CD1c-positive myeloid dendritic cell (primary cell): Measurements from ENCODE around the gene SELENOO.
A peak's percentile ranks its signal among the peaks of the same experiment; 100 is the strongest.

ENCODE experiments used
- DNase-seq: peaks from one replicate; pipeline ENCODE4 v3.0.0-alpha.2; 2016; ENCODE audit errors: extremely low spot score

The SELENOO gene

DNA sequence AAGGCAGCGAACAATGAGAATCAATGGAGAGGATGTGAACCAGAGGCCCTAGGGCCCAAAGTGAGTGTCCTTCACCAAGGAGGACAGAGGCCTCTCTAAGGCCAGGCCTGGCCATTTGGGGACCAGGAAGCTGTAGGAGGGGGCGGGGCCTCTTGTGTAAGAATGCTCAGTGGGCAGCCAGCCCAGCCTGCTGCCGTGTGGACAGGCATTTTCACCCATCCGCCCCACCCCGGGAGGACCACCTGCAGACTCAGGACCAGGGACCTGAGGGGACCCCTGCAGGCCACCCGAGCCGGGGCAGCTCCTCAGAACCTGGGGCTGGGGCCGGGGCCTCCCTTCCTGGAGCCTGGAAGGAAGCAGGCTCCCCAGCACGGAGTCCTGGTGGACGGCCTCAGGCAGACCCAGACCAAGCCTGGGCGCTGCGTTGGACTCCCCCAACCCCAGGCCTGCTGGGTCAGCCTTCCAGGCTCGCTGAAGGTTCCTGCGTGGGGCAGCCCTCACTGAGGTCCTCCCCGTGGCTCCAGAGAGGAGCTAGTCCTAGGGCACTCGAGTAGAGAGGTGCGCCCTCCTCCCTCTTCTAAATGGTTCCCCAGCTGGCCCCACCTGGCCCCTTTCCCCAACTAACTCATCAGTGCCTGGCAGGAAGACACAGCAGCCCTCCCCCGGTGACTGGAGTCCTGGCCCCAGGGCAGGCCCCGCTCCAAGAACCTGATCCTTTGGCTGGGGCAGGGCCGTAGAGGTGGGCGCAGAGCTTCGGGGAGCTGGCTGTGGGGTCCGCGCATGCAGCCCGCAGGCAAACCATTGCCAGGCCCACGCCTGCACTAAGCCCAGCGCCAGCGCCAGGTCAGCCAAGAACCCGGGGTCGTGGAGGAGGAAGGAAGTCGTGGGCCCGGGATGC, 16.6 kb upstream of the SELENOO start:
- DNase-seq: peak; percentile 71

DNA sequence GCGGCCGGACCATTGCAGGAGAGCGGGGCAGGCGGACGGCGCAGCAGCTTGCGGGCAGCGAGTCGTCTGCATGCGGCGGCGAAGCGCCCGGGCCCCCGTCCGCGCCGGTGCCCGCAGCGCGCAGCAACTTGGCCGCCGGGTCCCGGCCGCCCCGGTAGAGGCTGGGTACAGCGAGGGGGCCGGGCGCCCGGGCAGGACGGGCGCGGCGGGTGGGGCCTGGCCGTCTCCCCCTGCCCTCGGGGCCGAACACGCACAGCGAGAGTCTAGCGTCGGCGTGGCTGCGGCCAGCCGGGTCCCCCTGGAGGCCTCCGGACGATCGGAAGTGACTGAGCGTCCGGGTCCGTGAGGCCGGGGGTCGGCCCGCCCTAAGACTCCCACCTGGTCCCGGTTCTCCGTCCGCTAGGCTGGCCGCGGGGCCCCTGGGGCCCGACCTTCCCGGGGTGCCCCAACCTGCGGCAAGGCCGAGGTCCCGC, 15.9 kb upstream of the SELENOO start:
- peak; percentile 15 for DNase-seq

DNA sequence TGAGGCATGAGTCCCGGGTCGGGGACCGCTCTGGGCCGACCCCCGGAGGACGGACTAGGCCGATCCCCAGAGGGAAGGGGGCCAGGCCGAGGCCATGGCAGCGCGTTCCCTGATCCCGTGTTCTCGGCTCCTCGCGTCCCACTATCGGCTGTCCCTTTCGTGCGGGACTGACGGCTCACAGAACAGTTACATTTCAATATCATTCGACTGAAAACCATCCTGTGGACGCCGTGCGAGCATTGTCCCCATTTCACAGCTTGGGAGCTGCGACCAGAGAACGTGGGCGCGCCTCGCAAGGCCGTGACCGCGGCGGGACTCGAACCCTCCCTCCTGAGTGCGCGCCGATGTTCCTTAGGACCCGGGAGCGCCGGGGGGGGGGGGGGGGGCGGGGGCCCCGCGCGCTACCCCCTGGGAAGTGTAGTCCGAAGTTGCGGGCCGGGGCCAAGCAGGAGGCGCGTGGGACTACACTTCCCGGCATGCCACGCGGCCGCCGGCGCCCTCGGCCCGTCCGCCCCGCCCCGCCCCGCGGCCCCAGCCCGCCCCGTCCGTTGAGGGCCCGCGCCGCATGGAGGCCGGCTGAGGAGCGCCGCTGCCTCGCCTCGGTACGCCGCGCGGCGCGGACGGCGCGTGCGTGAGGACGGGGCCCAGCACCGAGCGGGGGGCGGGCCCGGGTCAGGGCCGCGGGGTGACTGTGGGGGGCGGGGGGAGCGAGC, 15.3 kb upstream of the SELENOO start, which contains the start of gene TRABD:
Gene TRABD, plus strand, starts transcription at position 539 of the 713 bp plus-strand sequence. CDS start 7,148 bp downstream, outside the sequence.
- peak; percentile 94 for DNase-seq

DNA sequence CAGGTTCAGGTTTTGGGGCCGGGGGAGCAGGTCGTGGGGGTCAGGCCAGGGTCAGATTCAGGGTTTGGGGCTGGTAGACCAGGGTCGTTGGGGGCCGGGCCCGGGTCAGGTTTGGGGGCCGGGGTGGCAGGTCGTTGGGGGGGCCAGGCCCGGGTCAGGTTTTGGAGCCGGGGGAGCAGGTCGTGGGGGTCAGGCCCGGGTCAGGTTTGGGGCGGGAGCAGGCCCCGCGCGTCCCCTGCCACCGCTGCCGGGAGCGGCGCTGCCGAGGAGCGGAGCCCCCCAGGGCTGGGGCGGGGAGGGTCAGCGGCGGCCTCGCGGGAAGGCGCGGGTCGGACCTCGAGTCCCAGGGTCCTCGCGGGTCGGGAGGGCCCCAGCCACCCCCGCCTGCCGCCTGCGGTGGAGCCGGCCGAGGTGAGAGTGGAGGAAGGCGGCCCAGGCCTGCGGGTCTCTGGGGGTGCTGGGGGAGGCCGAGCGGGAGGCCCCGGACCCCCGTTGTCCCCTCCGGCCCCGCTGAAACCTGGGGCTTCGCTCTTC, 14.6 kb upstream of the SELENOO start:
- no peak for DNase-seq

DNA sequence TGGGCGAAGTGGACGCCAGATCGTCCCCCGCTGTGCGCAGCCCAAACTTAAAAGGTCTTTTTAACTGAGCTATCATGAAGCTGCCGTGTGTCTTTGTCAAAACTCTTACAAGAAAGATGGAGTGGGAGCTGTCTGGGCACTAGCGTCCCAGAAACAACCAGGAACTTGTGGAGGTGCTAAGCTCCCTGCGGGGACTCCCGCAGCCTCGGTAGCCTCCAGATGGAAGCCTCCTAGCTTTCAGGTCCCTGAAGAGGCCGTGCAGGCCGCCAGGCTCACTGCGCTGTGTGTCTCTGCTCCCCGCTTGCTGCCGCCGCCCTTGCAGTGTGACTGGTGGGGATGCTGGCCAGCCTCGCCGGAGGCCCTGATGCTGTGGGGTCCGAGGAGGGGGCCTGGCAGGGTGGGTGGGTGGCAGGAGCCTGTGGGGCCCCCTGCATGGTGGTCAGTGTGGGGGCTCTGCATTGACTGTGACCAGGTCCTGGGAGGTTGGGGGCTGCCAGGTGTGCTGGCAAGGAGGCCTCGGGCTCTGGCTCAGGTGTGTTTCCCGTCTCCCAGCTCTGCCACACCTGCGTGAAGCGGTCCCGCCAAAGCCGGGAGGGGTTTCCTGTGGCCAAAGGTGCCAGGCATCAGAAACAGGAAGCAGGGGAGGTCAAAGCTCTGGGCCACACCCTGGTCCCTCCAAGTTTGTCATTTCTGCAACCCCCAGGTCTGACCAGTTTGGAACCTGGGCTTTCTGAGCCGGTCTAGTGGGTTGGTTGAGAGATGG, 13.9 kb upstream of the SELENOO start:
- DNase-seq: peak; percentile 31

DNA sequence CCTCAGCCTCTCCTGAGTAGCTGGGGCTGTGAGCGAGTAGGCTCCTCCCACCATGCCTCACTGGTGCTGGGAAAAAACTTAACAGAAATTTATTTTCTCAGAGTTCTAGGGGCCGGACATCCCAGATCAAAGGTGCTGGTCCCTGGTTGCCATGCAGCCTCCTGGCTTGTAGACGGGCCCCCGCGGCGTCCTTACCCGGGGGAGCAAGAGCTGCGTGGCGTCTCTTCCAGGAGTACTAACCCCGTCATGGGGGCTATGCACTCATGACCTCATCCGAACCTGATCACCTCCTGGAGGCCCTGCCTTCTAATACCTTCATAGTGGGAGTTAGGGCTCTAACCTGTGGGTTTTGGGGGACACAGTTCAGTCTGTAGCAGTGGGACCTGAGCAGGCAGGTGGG, 12.5 kb upstream of the SELENOO start:
- no peak for DNase-seq

DNA sequence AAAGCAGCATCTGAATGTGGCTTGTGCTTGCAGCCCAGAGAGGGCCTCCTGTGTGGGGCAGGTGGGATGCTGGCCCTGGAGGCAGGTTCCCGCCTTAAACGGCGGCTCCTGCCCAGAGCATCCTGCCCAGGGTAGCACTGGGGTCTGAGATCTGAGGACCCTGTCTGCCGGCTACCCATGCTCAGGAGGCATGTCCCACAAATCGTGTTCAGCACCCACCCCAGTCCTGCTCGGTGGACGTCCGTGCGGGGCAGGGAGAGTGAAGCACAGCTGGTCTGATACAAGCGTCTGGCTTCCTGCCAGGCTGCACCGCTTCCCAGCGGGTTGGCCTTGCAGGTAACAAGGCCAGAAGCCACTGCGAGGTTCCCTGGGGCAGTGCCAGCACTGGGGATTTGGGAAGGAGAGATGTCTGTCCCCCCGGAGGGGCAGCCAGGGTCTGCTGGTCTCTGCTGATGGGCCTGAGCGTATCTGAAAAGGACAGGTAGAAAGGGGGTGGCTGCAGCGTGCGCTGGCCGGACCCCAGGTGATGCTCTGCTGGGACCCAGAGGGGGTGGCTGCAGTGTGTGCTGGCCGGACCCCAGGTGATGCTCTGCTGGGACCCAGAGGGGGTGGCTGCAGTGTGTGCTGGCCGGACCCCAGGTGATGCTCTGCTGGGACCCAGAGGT, 11.5 kb upstream of the SELENOO start:
- no peak for DNase-seq

DNA sequence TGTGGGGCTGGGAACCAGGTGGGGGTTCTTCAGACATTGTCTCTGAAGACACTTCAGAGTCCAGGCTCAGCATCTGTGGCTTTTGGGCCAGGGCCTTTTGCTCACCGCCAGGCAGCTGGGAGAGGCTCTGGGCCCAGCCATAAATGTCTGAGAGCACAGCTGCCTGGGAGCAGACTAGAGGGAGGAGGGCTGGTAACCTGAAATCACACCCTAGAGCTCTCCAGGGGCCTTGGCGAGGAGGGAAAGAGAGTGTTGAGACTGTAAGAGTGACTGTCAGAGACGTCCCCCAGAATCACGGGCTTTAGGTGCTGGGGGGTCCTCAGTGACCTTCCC, 11.0 kb upstream of the SELENOO start:
- no peak for DNase-seq

DNA sequence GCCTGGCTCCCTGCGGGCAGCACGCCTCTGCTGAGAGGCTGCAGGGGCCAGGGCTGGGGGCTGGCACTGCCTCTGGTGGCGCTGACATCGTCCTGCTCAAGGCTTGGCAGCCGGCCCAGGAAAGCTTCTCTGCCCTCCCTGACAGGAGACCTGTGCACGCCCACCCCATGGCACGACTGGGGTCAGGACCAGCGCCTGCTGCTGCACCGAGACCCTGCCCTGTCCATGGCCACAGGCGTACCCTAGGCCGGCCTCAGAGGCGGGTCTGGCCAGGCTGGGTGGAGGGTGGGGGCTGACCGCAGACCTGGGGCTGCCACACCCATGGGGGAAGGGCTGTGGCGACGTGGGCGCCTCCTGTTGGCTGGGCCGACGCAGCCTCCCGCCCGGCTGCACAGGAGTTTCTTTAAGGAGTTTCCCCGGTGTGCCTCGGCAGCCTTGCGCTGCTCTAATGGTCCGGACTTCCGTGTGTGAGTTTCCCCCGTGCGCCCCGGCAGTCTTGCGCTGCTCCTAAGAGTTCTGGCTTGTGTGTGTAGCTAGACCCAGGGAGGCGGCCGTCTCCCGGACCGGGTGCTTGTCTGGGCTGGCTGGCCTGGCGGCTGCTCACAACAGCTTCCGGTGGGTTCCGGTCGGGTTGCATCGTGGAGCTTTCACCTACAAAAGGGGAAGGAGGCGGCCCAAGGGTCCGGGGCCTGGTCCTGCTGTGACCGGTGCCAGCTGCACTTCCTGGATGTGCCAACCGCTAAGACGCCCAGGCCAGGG, 10.4 kb upstream of the SELENOO start:
- peak; percentile 88 for DNase-seq

DNA sequence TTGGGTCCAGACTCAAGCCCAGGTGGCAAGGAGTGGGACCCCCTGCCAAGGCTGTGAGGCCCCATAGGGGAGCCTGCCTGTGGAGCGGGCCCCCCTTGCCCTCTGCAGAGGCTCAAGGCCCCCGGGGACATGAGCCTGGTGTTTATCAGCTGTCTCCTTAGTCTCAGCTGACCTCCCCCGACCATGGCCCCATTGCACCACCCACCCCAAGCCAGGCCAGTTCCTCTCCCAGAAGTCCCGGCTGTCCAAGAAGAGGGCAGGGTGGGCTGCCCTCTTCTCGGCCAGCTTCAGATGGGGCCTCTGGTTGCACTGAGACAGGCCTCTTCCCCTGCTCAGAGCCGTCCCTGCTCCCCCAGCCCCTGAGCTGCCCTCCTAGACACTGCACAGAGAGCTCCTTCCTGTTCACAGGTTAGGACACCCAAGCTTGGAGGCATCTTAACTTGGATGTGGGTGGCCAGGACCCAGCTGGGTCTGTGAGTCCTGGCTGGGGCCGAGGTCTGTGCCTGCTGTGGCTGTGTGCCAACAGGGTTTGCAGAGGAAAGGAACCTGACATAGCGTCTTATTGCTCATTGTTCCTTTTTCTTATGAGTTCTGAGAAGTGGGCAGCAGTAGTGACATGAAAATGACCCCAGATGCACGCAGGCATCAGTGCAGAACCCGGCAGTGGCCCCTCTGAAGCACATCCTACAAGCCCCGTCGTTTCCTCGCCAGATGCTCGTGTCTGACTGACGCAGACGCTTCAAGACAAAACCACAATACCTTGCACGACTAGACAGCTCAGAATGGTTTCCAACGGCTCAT, 9.7 kb upstream of the SELENOO start:
- DNase-seq: peak; percentile 95

DNA sequence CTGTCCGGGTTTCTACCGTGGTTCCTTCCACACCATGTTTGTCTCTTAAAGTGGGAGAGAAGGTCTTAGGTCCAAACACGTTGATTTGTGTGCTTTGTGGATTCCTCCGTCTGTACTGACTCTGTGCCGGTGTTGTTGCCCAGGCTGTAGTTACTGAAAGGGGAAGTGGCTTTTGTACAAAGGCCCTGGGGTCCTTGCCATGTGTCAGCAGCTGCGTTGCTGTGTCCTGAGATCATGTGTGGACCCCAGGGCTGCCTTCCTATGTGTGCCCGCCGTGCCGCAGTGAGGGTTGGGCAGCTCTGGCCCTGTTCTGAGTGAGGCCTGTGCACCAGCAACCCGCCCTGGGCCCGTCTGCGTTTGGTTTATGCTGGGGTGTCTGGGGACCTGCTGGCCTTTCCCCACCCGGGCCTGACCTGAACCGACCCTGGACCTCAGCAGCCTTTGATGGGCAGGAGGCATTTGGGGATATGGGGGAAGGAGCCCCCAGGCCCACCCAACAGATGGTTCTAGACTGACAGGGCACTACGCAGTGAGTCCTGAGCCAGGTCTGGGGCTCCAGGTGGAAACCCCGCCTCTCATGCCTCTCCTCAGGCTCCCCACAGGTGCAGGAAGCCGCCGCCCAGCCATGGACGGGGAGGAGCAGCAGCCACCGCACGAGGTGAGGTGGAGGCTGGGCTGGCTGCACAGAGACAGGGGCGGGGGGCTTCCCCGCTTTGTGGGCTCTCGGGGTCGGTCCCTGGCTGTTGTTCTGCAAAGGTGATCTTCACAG, 8.2 kb upstream of the SELENOO start:
- peak; percentile 54 for DNase-seq

DNA sequence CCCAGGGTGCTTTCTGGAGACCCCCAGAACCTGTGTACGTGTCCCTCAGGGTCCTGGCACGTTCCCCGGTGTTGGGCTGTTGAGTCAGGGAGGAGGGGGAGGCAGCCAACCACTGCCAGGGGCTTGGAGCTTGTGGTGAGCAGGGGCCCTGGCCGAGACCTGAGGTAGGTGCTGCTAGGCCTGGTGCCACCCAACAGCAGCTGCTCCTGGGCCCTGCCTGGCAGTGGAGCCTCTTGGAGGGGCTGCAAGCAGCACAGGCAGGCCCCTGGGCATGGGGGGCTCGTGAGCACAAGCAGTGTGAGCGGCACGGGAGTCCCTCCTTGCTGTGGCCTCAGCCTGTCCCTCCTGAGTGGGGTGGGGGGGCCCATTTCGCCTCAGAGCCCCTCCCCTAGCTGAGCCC, 7.2 kb upstream of the SELENOO start:
- no peak for DNase-seq

DNA sequence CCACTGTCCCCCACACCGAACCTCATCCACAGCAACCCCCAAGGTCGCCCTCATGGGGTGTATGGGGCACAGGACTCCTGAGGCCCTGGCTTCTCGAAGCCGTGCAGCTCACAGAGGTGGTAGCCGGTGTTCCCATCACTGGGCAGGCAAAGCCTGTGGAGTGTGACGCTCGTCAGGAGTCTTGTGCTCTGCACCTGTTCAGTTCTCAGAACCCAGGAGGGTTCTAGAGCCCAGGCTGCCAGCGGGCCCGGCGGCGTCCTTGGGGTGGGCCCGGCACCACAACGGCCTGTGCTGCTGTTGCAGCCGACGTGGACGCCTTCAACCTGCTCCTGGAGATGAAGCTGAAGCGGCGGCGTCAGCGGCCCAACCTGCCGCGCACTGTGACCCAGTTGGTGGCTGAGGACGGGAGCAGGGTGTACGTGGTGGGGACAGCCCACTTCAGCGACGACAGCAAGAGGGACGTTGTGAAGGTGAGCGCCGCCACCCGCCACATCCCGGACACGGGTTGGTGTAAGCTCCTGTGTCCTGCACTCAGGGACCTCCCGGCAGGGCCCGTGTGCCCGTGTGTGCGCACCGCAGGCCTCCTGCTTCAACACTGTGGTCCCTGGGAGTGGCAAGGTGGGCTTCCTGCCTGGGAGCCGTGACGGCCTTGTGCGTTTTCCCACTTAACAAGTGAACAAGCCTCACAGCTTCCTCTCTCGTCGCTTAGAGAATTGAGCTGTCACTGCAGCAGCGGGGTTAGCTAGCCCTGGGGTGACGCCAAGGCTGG, 6.6 kb upstream of the SELENOO start:
- no peak for DNase-seq

DNA sequence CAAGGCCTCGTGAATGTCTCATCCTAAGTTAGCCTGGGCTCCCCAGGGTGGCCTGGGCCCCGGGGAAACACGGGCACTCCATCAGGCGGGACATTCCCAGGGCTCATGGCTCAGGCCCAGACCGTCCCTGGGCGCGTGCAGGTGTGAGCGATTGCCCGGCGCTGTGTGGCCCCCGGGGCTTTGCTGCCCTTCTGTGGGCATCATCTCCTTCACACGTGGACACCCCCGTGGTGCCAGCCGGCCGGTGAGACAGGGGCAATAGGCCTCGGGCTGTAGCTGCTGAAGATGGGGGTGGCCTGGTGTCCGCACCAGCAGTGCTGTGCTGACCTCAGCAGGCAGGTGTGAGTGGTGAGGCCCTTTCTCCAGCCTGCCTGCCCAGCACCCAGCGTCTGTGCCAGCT, 4.6 kb upstream of the SELENOO start:
- no peak for DNase-seq

DNA sequence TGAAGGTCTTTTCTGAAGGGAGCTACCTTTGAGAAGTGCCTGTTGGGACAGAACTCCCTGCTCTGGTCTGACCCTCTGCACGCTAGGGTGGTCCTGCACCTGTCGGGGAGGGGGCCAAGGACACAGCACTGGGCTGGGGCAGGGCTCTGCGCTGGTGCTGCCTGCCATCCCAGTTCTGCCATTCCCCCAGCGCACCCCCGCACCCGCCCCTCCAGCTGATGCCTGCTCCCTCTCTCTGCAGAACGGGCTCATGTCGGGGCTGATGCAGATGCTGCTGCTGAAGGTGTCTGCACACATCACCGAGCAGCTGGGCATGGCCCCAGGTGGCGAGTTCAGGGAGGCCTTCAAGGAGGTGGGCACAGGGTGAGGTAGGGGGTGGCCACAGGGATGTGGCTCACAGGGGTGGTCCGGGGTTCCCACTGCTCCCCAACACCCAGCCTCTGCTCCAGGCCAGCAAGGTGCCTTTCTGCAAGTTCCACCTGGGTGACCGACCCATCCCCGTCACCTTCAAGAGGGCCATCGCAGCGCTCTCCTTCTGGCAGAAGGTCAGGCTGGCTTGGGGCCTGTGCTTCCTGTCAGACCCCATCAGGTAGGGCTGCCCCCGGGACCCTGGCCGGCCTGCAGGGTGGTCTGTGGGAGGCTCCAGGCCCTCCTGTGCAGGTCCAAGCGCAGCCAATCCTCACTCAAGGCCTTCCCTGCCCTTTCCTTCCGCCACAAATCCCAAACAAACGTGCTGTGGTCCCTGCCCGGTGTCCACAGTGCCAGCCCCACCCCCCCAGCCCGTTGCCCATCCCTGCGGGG, 3.6 kb upstream of the SELENOO start:
- DNase-seq: no peak

DNA sequence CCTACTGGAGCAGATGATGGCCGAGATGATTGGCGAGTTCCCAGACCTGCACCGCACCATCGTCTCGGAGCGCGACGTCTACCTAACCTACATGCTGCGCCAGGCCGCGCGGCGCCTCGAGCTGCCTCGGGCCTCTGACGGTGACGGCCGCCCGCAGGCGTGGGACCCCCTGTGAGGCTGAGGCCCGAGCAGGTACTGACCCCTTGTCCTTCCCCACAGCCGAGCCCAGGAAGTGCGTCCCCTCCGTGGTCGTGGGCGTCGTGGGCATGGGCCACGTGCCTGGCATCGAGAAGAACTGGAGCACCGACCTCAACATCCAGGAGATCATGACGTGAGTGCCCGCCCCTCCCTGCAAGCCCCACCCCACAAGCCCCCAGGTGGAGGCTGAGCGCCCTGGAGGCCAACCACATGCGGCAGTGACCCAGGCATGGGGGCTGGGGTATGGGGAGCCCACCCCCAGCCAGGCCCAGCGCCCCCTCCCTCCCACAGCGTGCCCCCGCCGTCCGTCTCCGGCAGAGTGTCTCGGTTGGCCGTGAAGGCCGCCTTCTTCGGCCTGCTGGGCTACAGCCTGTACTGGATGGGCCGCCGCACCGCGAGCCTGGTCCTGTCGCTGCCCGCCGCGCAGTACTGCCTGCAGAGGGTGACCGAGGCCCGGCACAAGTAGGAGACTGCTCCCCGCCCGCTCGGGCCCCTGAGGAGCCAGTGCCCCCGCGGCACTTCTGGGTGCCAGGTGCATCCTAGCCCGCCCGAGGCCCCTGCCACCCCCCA, 2.8 kb upstream of the SELENOO start:
- no peak for DNase-seq

DNA sequence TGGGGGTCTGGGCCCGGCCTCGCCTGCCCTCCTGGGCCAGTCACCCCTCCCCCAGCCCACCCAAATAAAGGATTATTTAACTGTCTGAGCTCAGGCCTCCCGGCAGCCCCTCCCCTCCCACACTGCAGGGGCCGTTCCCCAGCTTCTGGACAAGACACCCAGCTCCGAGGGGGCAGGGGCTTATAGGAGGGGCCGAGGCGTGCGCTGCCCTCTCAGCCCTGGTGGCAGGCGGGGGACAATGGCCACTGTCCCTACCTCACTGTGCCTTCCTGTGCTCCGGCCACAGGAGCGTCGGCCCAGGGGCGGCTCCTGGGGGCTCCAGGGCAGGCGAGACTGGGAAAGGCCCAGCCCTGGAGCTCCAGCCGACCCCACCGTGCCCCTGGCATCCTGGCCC, 2.2 kb upstream of the SELENOO start:
- DNase-seq: no peak
